ENCODE measurements around the gene ACBD3. TPM values are rescaled to one million over a fixed set of nuclear protein-coding genes. Genes with fewer than 3 reads are reported as not detected.

The ACBD3 gene
- total RNA-seq = 100.0 and 105 TPM in 2 replicates

DNA sequence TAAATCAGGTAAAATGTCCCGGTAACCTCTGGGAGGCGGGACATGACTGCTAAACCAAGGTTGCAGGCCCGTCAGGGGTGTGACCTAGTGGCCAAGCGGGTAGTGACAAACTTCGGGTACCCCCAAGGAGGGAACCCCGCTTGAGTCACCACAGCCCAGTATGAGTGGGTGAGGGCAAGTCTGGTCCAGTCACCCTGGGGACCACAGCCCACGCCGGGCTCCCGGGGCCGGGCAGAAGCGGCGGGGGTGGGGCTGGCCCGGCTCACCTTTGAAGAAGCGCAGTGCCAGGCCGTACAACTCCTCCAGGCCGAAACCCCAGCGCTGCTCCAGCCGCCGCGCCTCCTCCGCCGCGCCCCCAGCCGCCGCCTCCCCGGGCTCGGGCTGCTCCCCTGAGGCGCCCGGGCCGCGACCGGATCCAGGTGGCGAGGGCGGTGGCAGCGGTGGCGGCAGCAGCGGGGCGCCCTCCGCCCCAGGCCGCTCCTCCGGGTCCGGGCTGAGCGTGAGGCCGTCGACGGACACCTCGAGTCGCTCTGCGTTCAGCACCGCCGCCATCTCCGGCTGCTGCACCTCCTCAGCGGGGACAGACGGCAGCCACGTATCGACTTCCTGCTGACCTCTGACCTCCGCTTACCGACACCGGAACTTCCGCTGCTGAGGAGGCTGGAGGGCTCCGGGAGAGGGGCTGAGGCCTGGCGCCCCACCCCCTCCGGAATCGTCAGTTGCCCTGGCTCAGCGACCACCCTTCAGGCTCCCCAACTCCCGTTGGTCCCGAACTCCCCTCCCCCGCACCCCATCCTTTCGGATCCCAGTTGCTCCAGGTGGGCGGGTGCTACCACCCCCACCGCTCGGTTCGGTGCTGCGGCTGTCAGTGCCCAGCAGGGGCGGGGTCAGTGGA lies at the start of gene ACBD3:
TSS of gene ACBD3 (minus strand) at position 618 of the 895 bp plus-strand sequence. CDS start at position 552, 66 bp downstream.

DNA sequence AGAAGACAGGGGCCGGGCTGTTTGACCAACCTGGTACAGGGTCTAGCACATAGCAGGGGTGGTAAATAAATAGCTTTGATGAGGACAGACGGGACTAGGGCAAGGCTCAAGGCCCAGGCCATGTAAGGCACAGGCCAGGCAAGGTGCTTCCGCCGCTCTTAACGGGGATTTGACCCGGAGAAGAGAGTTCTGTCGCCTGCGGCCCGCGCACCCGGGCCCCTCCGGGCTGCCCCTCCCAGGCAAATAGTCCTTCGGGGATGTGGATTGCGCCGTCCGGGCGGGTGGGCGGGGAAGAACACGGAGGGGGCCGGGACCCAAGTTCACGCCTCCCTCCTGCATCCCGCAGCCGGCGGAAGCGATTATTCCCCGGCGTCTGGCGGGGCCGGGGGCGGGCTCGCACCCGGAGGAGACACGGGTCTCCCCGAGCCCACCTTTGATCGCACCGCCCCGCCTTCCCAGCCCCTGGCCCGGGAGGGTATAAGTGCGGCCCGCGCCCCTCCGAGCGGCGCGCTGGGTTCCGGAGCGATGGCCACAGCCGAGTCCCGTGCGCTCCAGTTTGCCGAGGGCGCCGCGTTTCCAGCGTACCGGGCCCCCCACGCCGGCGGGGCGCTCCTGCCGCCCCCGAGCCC lies 36.7 kb upstream of the ACBD3 start, which contains the start of gene MIXL1:
TSS of gene MIXL1 (plus strand) at position 508 of the 629 bp plus-strand sequence. CDS start at position 526, 18 bp downstream.

Small RNA genes lying within 50 kb of the gene (small RNA-seq; reads per million reads assigned to genes)
- not detected for gene AL512343.1

Other genes starting within 250 kb of the ACBD3 start
- gene LEFTY2, start 245.5 kb downstream of the ACBD3 start, total RNA-seq = not detected in 2 replicates
- 19.6 and 24.1 TPM in 2 replicates for gene SDE2, start 187.4 kb downstream of the ACBD3 start, total RNA-seq
- 171 and 206 TPM in 2 replicates for gene H3-3A, start 124.0 kb downstream of the ACBD3 start, total RNA-seq
- not detected in 2 replicates for gene MIXL1, start 36.9 kb upstream of the ACBD3 start, total RNA-seq
- 5.9 and 8.1 TPM in 2 replicates for gene LIN9, start 122.4 kb upstream of the ACBD3 start, total RNA-seq
- gene PARP1, start 221.4 kb upstream of the ACBD3 start, total RNA-seq = 67.2 and 72.4 TPM in 2 replicates